Mammary epithelial cell (primary cell): ENCODE measurements around the gene HIBCH.

Source experiments
- CTCF ChIP-seq, 2 donors: IDR thresholded peaks in 1 of 2; conservative IDR thresholded peaks in 1 of 2; 2 replicates each; pipeline ENCODE4 v1.5.1; 2011 to 2012; ENCODE audit warnings: inconsistent platforms in 2 of 2, low read length in 2 of 2, mild to moderate bottlenecking in 2 of 2, control low read depth in 1 of 2, low read depth in 1 of 2; ENCODE audit not compliant: insufficient read depth in 1 of 2; ENCODE audit errors: extremely low read depth in 1 of 2
- EZH2 ChIP-seq: IDR thresholded peaks from 2 replicates; pipeline ENCODE4 v1.6.1; 2012; ENCODE audit warnings: low read length, inconsistent platforms, borderline replicate concordance

GRCh38 chr2:190318931-190319554 lies 583 bp downstream of the HIBCH start:
- TF ChIP-seq CTCF (conservative IDR thresholded peaks at IDR 0.05 in 1 of 2, IDR thresholded peaks at IDR 0.05 in 1 of 2; ENCODE audit: extremely low read depth in 1 of 2, insufficient read depth in 1 of 2, low read depth in 1 of 2, low read length in 2 of 2): no peak
- no peak for TF ChIP-seq EZH2
